Peyer's patch (tissue), 4 donors: ENCODE data around the gene CD53. TPM values are rescaled to one million over a fixed set of nuclear protein-coding genes. Genes with fewer than 3 reads are reported as not detected.

Experiments
- DNase-seq, 3 donors: peaks; one replicate each; pipeline ENCODE4 v3.0.0-alpha.2; 2017 to 2019
- H3K27ac ChIP-seq, 4 donors: fragments of 200-600 bp; sonication (generic); one replicate each; pipeline ENCODE4 v1.5.1; 2016 to 2019
- H3K27me3 ChIP-seq, 2 donors: fragments of 200-600 bp; sonication (generic); one replicate each; pipeline ENCODE4 v1.5.1; 2019
- H3K36me3 ChIP-seq, 3 donors: fragments of 200-600 bp; sonication (generic); one replicate each; pipeline ENCODE4 v1.5.1; 2016 to 2019
- H3K4me1 ChIP-seq, 4 donors: fragments of 200-600 bp; sonication (generic); one replicate each; pipeline ENCODE4 v1.5.1; 2016 to 2019
- H3K4me3 ChIP-seq, 4 donors: fragments of 200-600 bp; sonication (generic); 1 replicate in 3 of 4; 2 replicates in 1 of 4; pipeline ENCODE4 v1.5.1; 2016 to 2019; ENCODE audit warnings: mild to moderate bottlenecking in 1 of 4
- H3K9me3 ChIP-seq, 4 donors: fragments of 200-600 bp; sonication (generic); one replicate each; pipeline ENCODE4 v1.5.1; 2016 to 2019; ENCODE audit warnings: mild to moderate bottlenecking in 1 of 4
- POLR2A ChIP-seq, 2 donors: fragments of 450-650 bp; IDR thresholded peaks; one replicate each; pipeline ENCODE4 v1.5.1; 2017; ENCODE audit warnings: antibody characterized with exemption in 2 of 2, mild to moderate bottlenecking in 2 of 2, moderate library complexity in 2 of 2
- total RNA-seq, 4 donors: library from RNA; depleted of rRNA; stranded (reverse); fragments of >200 nt; gene quantifications; one replicate each; pipeline ENCODE4 v1.1.0, GENCODE V29; 2016
- TF ChIP-seq, protein P1 (sequence below), 6 experiments: fragments of 450-650 bp in 4 of 6; fragments of 200-600 bp in 2 of 6; sonication (generic) in 1 of 6; IDR thresholded peaks; one replicate each; pipeline ENCODE4 v1.5.1; 2017 to 2019; ENCODE audit warnings: antibody characterized with exemption in 6 of 6, mild to moderate bottlenecking in 3 of 6, moderate library complexity in 1 of 6

CD53 gene
- total RNA-seq, 4 donors from 2014 or later = 6.9 to 166 (median 33.3) TPM

- TF ChIP-seq, protein P1, sequence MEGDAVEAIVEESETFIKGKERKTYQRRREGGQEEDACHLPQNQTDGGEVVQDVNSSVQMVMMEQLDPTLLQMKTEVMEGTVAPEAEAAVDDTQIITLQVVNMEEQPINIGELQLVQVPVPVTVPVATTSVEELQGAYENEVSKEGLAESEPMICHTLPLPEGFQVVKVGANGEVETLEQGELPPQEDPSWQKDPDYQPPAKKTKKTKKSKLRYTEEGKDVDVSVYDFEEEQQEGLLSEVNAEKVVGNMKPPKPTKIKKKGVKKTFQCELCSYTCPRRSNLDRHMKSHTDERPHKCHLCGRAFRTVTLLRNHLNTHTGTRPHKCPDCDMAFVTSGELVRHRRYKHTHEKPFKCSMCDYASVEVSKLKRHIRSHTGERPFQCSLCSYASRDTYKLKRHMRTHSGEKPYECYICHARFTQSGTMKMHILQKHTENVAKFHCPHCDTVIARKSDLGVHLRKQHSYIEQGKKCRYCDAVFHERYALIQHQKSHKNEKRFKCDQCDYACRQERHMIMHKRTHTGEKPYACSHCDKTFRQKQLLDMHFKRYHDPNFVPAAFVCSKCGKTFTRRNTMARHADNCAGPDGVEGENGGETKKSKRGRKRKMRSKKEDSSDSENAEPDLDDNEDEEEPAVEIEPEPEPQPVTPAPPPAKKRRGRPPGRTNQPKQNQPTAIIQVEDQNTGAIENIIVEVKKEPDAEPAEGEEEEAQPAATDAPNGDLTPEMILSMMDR (IDR thresholded peaks at IDR 0.05) = no peak
- no peak for TF ChIP-seq POLR2A (IDR thresholded peaks at IDR 0.05)
- H3K27me3 ChIP-seq = no peaks in the 10 kb centered on the region
- no peaks in the 10 kb centered on the region for H3K9me3 ChIP-seq
- peaks cover 0 to 20% (median 0%) of the 10 kb centered on the region in 3 donors for H3K36me3 ChIP-seq
- H3K4me1 ChIP-seq = no peaks in the 10 kb centered on the region
- no peak overlapping the region for H3K27ac ChIP-seq
- H3K4me3 ChIP-seq = no peak overlapping the region
- DNase-seq = no peak
Measured at GRCh38 chr1:110944806-110945205, 71.9 kb downstream of the CD53 start.

GRCh38 chr1:110945626-110946025 lies 72.7 kb downstream of the CD53 start:
- H3K27ac ChIP-seq = no peak overlapping the region
- H3K9me3 ChIP-seq = no peaks in the 10 kb centered on the region
- H3K4me3 ChIP-seq = no peak overlapping the region
- H3K36me3 ChIP-seq = peaks cover 0 to 25% (median 0%) of the 10 kb centered on the region in 3 donors
- no peaks in the 10 kb centered on the region for H3K4me1 ChIP-seq
- H3K27me3 ChIP-seq = no peaks in the 10 kb centered on the region
- DNase-seq = no peak
- TF ChIP-seq, protein P1 (IDR thresholded peaks at IDR 0.05) = no peak
- no peak for TF ChIP-seq POLR2A (IDR thresholded peaks at IDR 0.05)

- Histone ChIP-seq H3K4me1 (no peaks in the 10 kb centered on the region), H3K9me3 (no peaks in the 10 kb centered on the region), H3K36me3 (peaks cover 0 to 35% (median 0%) of the 10 kb centered on the region in 3 donors), H3K4me3 (no peak overlapping the region), H3K27me3 (no peaks in the 10 kb centered on the region), H3K27ac (no peak overlapping the region)
- TF ChIP-seq, protein P1 (IDR thresholded peaks at IDR 0.05) = no peak
- TF ChIP-seq POLR2A (IDR thresholded peaks at IDR 0.05) = no peak
- no peak for DNase-seq
Measured at GRCh38 chr1:110948038-110948810, 75.3 kb downstream of the CD53 start.

Other genes starting within 250 kb of the CD53 start
- 10 to 100 TPM in 1 of 4 donors, 1 to 10 TPM in 3; 2.2 to 21.5 (median 2.9) TPM for gene KCNA3, start 198.2 kb upstream of the CD53 start, total RNA-seq
- 10 to 100 TPM in 1 of 4 donors, 1 to 10 TPM in 3; 6.0 to 10.7 (median 7.5) TPM for gene LRIF1, start 90.8 kb downstream of the CD53 start, total RNA-seq